ENCODE data around the gene MRGPRX2. TPM values are rescaled to one million over a fixed set of nuclear protein-coding genes. Genes with fewer than 3 reads are reported as not detected.

MRGPRX2 gene
- total RNA-seq, 1 donor from 2014 or later, result not detected

- no peak for DNase-seq (ENCODE audit: low read depth in 2 of 2)
These were observed 47.9 kb downstream of the MRGPRX2 start for GRCh38 chr11:19012636-19013035.

Other genes with a start within 250 kb of the MRGPRX2 start
- gene MRGPRX1, start 121.3 kb downstream of the MRGPRX2 start, total RNA-seq, result not detected in 2 replicates
- 15.5 and 22.5 TPM in 2 replicates for gene ZDHHC13, start 56.5 kb upstream of the MRGPRX2 start, total RNA-seq
- gene CSRP3, start 141.3 kb upstream of the MRGPRX2 start, total RNA-seq, result not detected in 2 replicates
- 0.76 and 0.90 TPM in 2 replicates for gene E2F8, start 180.2 kb upstream of the MRGPRX2 start, total RNA-seq

Data from dermis microvascular lymphatic vessel endothelial cell (primary cell).